GM21367 (cell line): ENCODE results near the gene DPH3.

Source experiments
- ATAC-seq: cut with Tn5 transposase; IDR thresholded peaks from one replicate; pipeline ENCODE4 v1.9.1; 2021; ENCODE audit not compliant: unreplicated experiment

DPH3 gene

DNA sequence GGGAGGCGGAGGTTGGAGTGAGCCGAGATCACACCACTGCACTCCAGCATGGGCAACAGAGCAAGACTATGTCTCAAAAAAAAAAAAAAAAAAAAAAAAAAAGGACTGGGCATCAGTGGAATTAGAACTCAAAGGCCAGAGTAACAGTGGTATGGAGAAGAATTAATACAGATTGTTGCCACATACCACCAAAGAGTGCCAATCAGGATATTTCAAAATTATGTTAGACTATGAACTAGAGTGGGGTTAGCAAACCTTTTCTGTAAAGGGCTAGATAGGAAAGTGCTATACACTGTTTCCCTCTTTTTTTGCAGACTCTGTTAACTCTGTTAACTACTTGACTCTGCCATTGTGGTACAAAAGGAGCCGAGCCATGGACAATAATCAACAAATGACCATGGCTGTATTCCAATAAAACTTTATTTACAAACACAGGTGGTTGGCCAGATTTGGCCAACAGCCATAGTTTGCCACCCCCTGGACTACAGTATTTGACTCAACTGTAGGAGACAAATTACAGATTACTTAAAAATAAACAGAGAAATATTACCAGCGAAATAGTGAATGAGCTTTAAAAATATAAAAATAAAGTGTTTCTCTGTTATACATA lies 28.6 kb downstream of the DPH3 start:
- no peak for ATAC-seq

GRCh38 chr3:16234281-16234680 lies 30.5 kb downstream of the DPH3 start:
- ATAC-seq = no peak

GRCh38 chr3:16233806-16234205 lies 30.9 kb downstream of the DPH3 start:
- ATAC-seq = no peak

DNA sequence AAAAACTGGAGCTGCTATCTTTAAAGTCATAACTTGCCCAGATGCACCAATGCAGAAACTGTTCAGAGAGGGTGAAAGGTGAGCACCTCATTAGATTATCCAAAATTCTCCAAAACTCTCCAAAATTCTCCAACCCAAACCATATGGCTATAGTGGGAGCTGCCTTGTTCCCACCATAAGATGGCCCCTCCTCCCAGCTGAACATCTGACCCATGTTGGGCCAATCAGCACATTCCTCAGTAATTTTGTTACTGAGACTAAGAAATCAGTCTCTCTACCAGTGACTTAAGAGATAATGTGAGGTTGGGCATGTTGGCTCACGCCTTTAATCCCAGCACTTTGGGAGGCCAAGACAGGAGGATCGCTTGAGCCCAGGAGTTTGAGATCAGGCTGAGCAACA lies 32.8 kb downstream of the DPH3 start:
- ATAC-seq = no peak

DNA sequence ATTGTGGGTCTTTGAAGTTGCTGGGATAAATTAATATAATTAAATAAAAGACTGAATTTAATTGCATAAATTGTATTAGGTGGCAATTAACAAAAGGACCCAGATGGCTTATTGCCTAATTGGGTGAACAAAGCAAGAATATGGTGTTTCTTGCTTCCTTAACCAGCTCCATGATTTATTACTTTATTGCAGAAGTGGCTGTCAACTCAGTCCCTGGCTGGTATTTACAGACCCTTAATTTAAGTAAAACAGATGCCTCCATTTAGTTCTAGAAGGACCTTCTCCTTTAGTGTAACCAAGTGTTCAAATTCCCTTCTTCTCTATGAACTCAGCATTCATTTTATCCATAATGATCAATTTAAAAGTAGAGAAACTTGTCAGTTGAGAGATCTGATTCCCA lies 35.1 kb downstream of the DPH3 start:
- ATAC-seq = no peak

GRCh38 chr3:16227566-16227965 lies 37.2 kb downstream of the DPH3 start:
- ATAC-seq = no peak

GRCh38 chr3:16224325-16224724 lies 40.4 kb downstream of the DPH3 start:
- ATAC-seq = no peak

DNA sequence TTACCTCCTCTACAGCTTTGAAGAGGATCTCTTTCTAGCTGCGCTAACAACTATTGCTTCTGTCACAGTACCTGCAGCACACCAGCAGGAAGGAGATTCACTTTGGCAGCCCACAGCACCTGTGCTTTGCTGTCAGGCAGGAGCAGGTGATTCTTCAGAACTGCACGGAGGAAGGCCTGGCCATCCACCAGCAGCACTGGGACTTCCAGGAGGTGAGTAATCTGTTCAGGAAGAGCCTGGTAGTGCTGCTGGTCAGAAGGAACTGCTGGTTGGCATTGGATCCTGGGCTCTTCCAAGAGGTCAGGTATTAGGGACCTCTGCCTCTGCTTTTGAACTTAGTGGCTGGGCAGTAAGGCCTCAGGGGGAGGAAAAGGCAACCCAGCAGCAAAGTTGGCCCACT lies 42.2 kb downstream of the DPH3 start:
- no peak for ATAC-seq

DNA sequence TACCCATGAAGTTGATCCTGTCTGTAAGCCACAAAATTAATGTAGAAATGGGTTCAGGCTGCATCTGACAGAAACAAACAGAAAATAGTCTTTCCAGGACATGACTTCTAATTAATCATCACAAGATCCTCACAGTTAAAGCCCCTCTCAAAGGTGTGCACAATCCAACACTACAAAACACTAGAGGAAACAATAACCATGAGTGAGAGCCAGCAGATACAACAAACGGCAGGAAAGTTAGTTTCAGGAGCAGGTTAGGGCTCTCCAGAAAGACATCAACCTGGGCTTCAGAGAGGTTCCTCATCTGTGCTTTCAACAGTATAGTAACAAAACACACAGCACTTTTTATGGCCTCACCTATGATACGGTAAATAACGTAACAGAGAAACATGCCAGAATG lies 42.8 kb downstream of the DPH3 start:
- no peak for ATAC-seq

- no peak for ATAC-seq
Observed at GRCh38 chr3:16219777-16220176, 45.0 kb downstream of the DPH3 start.

DNA sequence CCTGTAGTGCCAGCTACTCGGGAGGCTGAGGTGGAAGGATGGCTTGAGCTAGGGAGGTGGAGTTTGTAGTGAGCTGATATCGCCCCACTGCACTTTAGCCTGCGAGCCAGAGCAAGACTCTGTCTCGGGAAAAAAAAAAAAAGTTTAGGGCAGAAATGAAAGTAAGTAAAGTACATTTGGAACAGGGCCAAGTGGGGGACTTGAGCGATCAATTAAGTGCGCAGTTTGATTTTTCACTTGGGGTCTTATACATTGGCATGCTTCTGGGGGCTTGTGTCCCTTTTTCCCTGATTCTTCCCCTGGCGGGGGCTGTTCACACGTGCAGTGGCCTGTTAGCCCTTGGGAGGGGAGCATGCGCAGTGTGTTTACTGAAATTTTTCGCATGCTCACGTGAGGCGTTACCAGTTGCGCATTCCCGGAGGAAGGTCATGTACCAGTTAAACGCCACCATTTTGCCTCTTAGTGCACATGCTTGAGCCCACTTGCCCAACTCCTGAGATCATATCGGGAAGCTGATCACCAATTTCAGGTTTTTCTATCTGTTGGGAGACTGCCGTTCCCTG lies 48.3 kb downstream of the DPH3 start:
- no peak for ATAC-seq

GRCh38 chr3:16214366-16214765 lies 50.4 kb downstream of the DPH3 start:
- no peak for ATAC-seq

- no peak for ATAC-seq
Observed at GRCh38 chr3:16211176-16211904, 53.4 kb downstream of the DPH3 start.
